Measurements from ENCODE around the gene GRM8.
"Not testable (repeated sequence)": the region's sequence is repeated elsewhere in the genome, so short reads cannot be mapped to it uniquely, and the experiment has no call there.

Gene GRM8

GRCh38 chr7:126924477-126924876, 328.3 kb downstream of the GRM8 start:
- no peak for DNase-seq (ENCODE audit: low read depth in 2 of 2)

- DNase-seq (ENCODE audit: low read depth in 2 of 2) = not testable (repeated sequence)
Observed at GRCh38 chr7:126911627-126912026, 341.1 kb downstream of the GRM8 start.

DNA sequence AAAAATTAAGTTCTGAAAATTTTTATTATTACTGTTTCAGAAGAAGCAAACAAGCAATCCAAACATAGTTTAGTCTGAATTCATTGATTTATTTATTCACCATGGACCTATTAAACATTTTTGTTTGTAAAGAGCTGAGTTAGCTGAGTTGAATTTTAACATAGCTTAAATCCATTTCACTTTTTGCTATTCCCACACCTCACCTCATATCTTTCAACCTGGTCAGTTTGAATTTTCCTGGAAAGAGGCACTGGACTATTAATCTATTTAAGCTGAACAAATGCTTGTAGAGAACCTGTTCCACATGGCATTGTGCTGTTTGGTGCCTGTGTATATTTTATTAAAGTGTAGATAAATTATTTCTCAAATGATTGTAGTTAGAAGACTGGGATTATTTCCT, 344.2 kb downstream of the GRM8 start:
- DNase-seq (ENCODE audit: low read depth in 2 of 2) = not testable (repeated sequence)

- DNase-seq (ENCODE audit: low read depth in 2 of 2) = not testable (repeated sequence)
Observed at GRCh38 chr7:126907657-126908056, 345.1 kb downstream of the GRM8 start.

DNA sequence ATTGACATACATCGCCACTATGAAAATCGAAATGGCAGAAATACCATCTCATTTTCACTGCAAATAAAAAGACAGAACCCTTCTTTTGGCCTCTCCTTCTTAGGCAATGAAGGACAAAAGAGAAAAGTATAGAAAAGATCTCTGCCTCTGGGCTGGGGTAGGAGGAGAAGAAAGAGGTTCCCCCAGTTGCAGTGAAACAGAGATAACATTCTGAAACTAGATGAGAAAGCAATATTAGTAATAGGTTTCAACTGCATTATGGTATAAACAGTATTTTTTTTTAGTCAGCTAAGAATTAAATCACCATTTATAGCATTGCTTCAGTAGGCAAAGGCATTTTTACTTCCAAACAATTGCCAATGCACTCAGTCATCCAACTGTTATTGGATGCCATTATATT, 347.5 kb downstream of the GRM8 start:
- DNase-seq (ENCODE audit: low read depth in 2 of 2) = not testable (repeated sequence)

DNA sequence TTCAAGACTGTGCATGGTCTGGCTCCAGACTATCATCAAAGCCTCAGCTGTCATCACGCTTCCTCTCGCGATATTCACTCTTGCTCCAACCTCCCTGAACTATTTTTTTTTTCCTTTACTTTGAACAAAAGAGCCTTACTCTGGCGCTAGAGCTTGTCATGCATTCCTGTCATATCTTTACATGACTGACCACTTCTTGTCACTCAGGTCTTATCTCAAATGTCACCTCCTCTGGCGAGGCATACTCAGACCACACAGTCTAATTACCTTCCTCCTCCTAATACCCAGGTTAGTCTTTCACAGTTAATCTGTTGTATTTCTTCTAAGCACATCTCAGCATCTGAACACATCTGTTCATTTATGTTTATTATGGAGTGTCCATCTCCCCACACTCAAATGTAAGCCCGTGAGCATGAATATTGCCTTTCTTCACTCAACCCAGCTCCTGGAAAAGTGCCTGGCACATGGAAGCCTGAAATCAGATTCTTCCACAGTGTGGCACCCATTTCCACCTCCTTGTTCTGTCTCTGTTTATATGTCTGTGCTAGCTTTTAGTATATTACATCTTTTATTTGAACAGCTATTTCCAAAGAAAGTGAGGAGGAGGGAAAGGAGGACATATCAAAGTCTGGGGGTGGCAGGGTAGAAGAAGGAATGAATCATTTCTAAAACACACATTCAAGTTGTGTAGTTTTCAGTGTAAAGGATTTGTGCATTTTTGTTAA, 351.5 kb downstream of the GRM8 start:
- not testable (repeated sequence) for DNase-seq (ENCODE audit: low read depth in 2 of 2)

GRCh38 chr7:126887980-126888379, 364.8 kb downstream of the GRM8 start:
- DNase-seq (ENCODE audit: low read depth in 2 of 2) = not testable (repeated sequence)

DNA sequence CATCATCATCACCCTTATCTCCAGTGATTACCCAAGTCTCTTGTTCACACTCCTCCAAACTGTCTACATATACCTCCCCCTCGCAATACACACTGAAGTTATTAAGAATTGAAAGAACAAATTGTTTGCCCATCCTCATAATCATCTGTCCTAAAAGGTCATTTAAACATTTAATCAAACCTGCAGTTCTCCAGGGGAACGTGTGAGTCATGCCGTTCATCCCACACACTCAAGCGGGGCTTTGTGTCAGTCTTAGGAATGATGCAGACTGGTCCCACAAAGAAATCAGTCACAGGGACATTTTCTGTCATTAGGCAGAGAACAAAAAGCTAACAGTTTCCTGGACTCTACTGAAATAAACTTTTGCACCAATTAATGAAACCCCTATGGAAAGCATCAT, 365.2 kb downstream of the GRM8 start:
- DNase-seq (ENCODE audit: low read depth in 2 of 2) = not testable (repeated sequence)

DNA sequence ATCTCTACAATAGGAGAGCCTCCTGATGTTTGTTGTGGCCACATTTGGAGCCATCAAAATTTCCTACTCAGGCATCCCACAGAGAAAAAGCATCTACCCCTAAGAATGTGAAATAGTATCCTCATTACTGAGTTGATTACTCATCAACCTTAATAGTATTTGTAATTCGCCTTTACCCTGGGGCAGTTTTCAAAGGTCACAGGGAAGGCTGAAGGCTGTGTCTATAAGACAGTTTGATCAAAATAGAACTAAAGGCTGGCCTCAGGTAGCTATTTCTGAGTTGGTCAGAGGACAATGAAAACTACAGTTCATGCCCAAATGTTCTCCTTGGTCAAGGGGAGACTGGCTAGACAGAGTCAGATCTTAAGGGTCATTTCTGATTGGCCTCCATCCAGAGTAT, 370.0 kb downstream of the GRM8 start:
- DNase-seq (ENCODE audit: low read depth in 2 of 2) = not testable (repeated sequence)

- not testable (repeated sequence) for DNase-seq (ENCODE audit: low read depth in 2 of 2)
Observed at GRCh38 chr7:126881908-126882307, 370.8 kb downstream of the GRM8 start.

GRCh38 chr7:126881315-126881714, 371.4 kb downstream of the GRM8 start:
- DNase-seq (ENCODE audit: low read depth in 2 of 2) = no peak

- DNase-seq (ENCODE audit: low read depth in 2 of 2) = not testable (repeated sequence)
Observed at GRCh38 chr7:126876536-126876935, 376.2 kb downstream of the GRM8 start.

- DNase-seq (ENCODE audit: low read depth in 2 of 2) = no peak
Observed at GRCh38 chr7:126856691-126857291, 395.9 kb downstream of the GRM8 start.

GRCh38 chr7:126845331-126845730, 407.4 kb downstream of the GRM8 start:
- DNase-seq (ENCODE audit: low read depth in 2 of 2) = no peak

DNA sequence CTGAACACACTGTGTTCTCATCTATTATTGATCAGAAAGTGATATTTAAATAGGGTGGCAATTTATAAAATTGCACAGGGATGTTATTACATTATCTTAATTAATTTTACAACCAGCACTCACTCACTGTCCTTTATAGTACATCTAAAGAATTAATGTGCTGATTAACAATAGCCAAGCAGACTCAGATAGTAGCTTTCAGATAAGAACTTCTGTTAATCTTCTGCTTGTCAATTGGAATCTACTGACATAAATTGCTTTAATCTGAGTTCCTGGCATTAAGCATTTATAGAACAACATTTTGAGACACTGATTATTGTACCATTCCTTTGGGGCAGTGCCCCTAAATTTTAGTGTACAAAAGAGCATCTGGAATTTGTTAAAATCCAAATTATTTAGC, 408.9 kb downstream of the GRM8 start:
- no peak for DNase-seq (ENCODE audit: low read depth in 2 of 2)

DNA sequence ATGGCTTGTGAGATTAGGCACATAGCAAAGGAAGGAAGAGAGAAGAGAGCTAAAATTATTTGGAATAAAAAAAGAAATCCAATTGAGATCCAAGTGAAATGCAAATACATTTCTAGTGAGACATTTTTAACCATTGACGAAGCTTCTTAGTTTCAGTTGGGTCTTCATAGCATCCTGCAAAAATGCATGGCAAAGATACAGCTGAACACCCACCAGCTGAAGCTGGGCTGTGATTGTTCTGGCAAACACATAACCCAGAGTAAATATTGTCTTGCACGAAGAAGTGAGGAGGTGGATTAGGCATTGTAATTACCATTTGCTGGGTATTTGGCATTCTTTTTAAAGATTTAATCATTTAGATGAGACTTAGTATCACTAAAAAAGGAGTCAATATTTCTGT, 409.4 kb downstream of the GRM8 start:
- DNase-seq (ENCODE audit: low read depth in 2 of 2) = no peak

- no peak for DNase-seq (ENCODE audit: low read depth in 2 of 2)
Observed at GRCh38 chr7:126842451-126842850, 410.3 kb downstream of the GRM8 start.

DNA sequence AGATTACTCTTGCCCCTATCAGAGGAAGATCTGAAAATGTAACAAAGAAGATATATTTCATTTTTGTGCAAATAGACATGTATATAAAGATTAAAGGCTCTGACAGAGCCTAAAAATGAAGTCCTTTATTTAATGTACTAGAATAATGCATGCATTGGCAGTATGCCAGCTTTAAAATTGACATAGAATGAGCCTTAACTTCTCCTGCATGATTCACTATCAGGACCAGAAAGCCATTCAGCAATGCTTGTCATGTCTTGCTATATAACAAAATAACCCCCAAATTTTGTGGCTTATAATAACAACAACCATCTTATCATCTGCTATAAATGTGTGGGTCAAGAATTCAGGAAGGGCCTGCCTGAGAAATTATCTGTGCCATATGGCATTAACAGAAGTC, 411.9 kb downstream of the GRM8 start:
- DNase-seq (ENCODE audit: low read depth in 2 of 2) = no peak

- no peak for DNase-seq (ENCODE audit: low read depth in 2 of 2)
Observed at GRCh38 chr7:126839624-126840023, 413.1 kb downstream of the GRM8 start.

- DNase-seq (ENCODE audit: low read depth in 2 of 2) = no peak
Observed at GRCh38 chr7:126838194-126838593, 414.5 kb downstream of the GRM8 start.

DNA sequence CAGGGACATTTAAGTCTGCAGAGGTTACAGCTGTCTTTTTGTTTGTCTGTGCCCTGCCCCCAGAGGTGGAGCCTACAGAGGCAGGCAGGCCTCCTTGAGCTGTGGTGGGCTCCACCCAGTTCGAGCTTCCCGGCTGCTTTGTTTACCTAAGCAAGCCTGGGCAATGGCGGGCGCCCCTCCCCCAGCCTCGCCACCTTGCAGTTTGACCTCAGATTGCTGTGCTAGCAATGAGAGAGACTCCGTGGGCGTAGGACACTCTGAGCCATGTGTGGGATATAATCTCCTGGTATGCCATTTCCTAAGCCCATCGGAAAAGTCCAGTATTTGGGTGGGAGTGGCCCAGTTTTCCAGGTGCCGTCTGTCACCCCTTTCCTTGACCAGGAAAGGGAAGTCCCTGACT, 421.5 kb downstream of the GRM8 start:
- not testable (repeated sequence) for DNase-seq (ENCODE audit: low read depth in 2 of 2)

- DNase-seq (ENCODE audit: low read depth in 2 of 2) = no peak
Observed at GRCh38 chr7:126820925-126821324, 431.8 kb downstream of the GRM8 start.

GRCh38 chr7:126819197-126819484, 433.6 kb downstream of the GRM8 start:
- no peak for DNase-seq (ENCODE audit: low read depth in 2 of 2)
